Liver (tissue), 9 donors: ENCODE data around the gene NPIPB4. TPM values are rescaled to one million over a fixed set of nuclear protein-coding genes. Genes with fewer than 3 reads are reported as not detected.
"Not testable (repeated sequence)": the region's sequence is repeated elsewhere in the genome, so short reads cannot be mapped to it uniquely, and the experiment has no call there.

Experiments
- DNase-seq: peaks from one replicate; pipeline ENCODE4 v3.0.0-alpha.2; 2017; ENCODE audit warnings: low spot score
- H3K27ac ChIP-seq, 2 donors: one replicate each; pipeline ENCODE4 v1.7.0; 2013; ENCODE audit warnings: inconsistent platforms in 2 of 2, low read length in 2 of 2, control low read depth in 1 of 2, low read depth in 1 of 2, mild to moderate bottlenecking in 1 of 2
- H3K27me3 ChIP-seq, 4 donors: one replicate each; pipeline versions ENCODE4 v1.6.1 to v1.7.0; 2013; ENCODE audit warnings: low read length in 3 of 4, inconsistent platforms in 1 of 4, mild to moderate bottlenecking in 1 of 4, moderate library complexity in 1 of 4; ENCODE audit not compliant: control insufficient read depth in 4 of 4, insufficient read depth in 4 of 4
- H3K36me3 ChIP-seq, 4 donors: one replicate each; pipeline versions ENCODE4 v1.6.1 to v1.7.0; 2013; ENCODE audit warnings: low read length in 3 of 4, mild to moderate bottlenecking in 3 of 4, low read depth in 1 of 4, moderate library complexity in 1 of 4; ENCODE audit not compliant: control insufficient read depth in 4 of 4, insufficient read depth in 3 of 4
- H3K4me1 ChIP-seq, 4 donors: one replicate each; pipeline versions ENCODE4 v1.6.1 to v1.7.0; 2013; ENCODE audit warnings: low read length in 3 of 4, mild to moderate bottlenecking in 3 of 4, moderate library complexity in 1 of 4; ENCODE audit not compliant: control insufficient read depth in 4 of 4, insufficient read depth in 4 of 4
- H3K4me3 ChIP-seq, 3 donors: one replicate each; pipeline versions ENCODE4 v1.6.1 to v1.7.0; 2013; ENCODE audit warnings: low read length in 3 of 3, control low read depth in 1 of 3, low read depth in 1 of 3, mild to moderate bottlenecking in 1 of 3
- H3K9ac ChIP-seq, 2 donors: one replicate each; pipeline ENCODE4 v1.7.0; 2013; ENCODE audit warnings: low read length in 2 of 2, mild to moderate bottlenecking in 2 of 2, moderate library complexity in 2 of 2, control low read depth in 1 of 2, low read depth in 1 of 2
- H3K9me3 ChIP-seq, 4 donors: one replicate each; pipeline versions ENCODE4 v1.6.1 to v1.7.0; 2013; ENCODE audit warnings: low read length in 3 of 4; ENCODE audit not compliant: control insufficient read depth in 4 of 4
- WGBS: extraction: QIAGEN DNeasy Blood & Tissue Kit; methylation state at CpG from one replicate; pipeline ENCODE4 v1.1.7; 2013; 5-methylcytosine and 5-hydroxymethylcytosine counted together
- polyA plus RNA-seq, 2 donors: library from polyadenylated mRNA; stranded (reverse) in 1 of 2; unstranded in 1 of 2; fragments of 200-250 nt in 1 of 2; fragments of >200 nt in 1 of 2; fragmentation: Nextera tagmentation in 1 of 2; extraction: Ambion mirVana in 1 of 2; gene quantifications; one replicate each; pipeline versions ENCODE4 v1.2.1 to v1.2.3, GENCODE V29; 2013 to 2015
- total RNA-seq, 2 donors: library from RNA; depleted of rRNA; stranded (reverse); fragments of >200 nt; gene quantifications; one replicate each; pipeline ENCODE4 v1.2.3, GENCODE V29; 2014
- donor health status: healthy.
- donor health status: healthy.
- donor health status: healthy.
- donor health status: healthy.
- donor health status: healthy.

NPIPB4 gene
- 10 to 100 TPM; 44.0 to 49.4 TPM for total RNA-seq
- 10 to 100 TPM in 1 of 2 donors, 1 to 10 TPM in 1; 2.6 to 23.8 TPM for polyA plus RNA-seq

DNA sequence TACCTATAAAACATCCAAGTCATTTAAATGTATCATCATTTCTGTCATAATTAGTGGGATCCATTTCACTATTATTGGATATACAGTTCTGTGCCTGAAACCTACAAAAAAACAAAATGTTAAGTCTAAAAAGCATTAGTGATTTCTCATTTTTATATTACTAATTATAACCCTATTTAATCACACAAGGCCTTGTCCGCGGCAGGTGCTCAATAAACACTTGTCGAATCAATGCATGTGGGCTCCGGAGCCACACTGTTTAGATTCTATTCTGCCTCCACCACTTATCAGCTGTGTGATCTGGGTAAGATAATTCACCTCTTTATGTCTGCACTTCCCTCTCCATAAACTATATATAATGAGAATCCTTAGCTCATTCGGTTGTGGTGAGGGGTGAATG is at the start of gene NPIPB4:
NPIPB4 (minus strand) TSS at position 101 of the 400 bp plus-strand sequence. CDS start 378 bp downstream, outside the sequence.
- H3K4me1 ChIP-seq, H3K4me3 ChIP-seq, H3K9me3 ChIP-seq, H3K27ac ChIP-seq, DNase-seq, H3K36me3 ChIP-seq, H3K9ac ChIP-seq, H3K27me3 ChIP-seq: not testable (repeated sequence)
- no CpG with 5 or more reads among the region's 5 CpGs for WGBS

DNA sequence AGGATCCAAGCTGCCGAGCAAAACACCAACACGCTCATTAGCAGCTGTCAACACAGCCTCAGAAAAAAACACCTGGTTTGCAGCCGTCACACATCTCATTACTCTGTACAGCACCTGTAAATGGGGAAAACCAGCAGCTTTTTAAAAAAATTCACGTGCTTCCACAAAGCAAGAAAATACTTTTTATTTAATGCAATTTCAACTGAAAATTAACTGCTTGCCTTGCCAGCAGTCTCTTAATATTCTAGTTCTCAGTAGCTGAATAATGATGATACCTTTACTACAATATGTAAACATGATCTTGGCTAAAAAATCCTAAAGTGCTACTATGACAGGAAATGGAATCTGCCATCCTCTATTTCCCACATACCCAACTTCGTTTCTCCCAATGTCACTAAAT is 41.4 kb upstream of the NPIPB4 start:
- WGBS: 92% methylated on average over 4 of the region's 5 CpGs

DNA sequence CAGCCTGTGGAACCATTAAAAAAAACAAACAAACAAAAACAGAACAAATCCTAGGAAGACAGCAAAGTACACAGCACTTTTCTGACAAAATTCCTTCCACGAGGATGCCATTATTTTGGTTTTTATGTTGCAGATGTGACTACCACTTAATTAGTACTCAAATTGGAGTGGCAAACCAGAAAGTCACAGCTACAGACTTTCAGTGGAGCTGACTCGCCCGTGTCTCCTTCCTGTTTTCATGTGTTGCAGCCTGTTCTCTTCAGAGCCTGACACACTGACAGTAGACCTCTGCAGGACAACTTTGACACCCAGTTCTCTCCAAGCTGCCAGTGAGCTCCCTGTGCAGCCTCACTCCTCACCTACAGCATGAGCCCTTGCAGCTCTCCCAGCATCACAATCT is 24.4 kb upstream of the NPIPB4 start:
- WGBS: 28% methylated on average over 3 of the region's 3 CpGs
- DNase-seq: peak; percentile 16
- H3K4me1 ChIP-seq, H3K9ac ChIP-seq, H3K36me3 ChIP-seq, H3K9me3 ChIP-seq, H3K27me3 ChIP-seq, H3K4me3 ChIP-seq, H3K27ac ChIP-seq: not testable (repeated sequence)

More for the DNA sequence above, 41.4 kb upstream of the NPIPB4 start:
- H3K4me1 ChIP-seq, DNase-seq, H3K27ac ChIP-seq, H3K9ac ChIP-seq, H3K27me3 ChIP-seq, H3K4me3 ChIP-seq, H3K9me3 ChIP-seq, H3K36me3 ChIP-seq: not testable (repeated sequence)

DNA sequence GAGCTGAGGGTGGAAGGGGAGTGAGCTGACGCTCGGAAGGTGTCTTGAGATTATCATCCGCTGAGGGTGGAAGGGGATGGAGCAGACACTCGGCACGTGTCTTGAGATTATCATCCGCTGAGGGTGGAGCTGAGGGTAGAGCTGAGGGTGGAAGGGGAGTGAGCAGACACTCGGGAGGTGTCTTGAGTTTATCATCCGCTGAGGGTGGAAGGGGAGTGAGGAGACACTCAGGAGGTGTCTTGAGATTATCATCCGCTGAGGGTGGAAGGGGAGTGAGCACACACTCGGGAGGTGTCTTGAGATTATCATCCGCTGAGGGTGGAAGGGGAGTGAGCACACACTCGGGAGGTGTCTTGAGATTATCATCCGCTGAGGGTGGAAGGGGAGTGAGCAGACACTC is 20.4 kb downstream of the NPIPB4 start:
- not testable (repeated sequence) for H3K4me3 ChIP-seq, H3K27me3 ChIP-seq, DNase-seq, H3K9ac ChIP-seq, H3K36me3 ChIP-seq, H3K4me1 ChIP-seq, H3K9me3 ChIP-seq, H3K27ac ChIP-seq
- 69% methylated on average over 5 of the region's 13 CpGs for WGBS

DNA sequence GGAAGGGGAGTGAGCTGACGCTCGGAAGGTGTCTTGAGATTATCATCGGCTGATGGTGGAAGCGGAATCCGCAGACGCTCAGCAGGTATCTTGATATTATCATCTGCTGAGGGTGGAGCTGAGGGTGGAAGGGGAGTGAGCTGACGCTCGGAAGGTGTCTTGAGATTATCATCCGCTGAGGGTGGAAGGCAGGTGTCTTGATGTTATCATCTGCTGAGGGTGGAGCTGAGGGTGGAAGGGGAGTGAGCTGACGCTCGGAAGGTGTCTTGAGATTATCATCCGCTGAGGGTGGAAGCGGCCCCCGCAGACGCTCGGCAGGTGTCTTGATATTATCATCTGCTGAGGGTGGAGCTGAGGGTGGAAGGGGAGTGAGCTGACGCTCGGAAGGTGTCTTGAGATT is 21.2 kb downstream of the NPIPB4 start:
- WGBS: 71% methylated on average over 6 of the region's 18 CpGs
- H3K27me3 ChIP-seq, H3K27ac ChIP-seq, H3K9me3 ChIP-seq, DNase-seq, H3K9ac ChIP-seq, H3K4me3 ChIP-seq, H3K36me3 ChIP-seq, H3K4me1 ChIP-seq: not testable (repeated sequence)

DNA sequence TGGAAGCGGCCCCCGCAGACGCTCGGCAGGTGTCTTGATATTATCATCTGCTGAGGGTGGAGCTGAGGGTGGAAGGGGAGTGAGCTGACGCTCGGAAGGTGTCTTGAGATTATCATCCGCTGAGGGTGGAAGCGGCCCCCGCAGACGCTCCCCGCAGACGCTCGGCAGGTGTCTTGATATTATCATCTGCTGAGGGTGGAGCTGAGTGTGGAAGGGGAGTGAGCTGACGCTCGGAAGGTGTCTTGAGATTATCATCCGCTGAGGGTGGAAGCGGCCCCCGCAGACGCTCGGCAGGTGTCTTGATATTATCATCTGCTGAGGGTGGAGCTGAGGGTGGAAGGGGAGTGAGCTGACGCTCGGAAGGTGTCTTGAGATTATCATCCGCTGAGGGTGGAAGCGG is 21.8 kb downstream of the NPIPB4 start:
- not testable (repeated sequence) for H3K9ac ChIP-seq, H3K4me1 ChIP-seq, H3K4me3 ChIP-seq, H3K36me3 ChIP-seq, H3K27me3 ChIP-seq, H3K27ac ChIP-seq, DNase-seq, H3K9me3 ChIP-seq
- WGBS: 63% methylated on average over 12 of the region's 24 CpGs

DNA sequence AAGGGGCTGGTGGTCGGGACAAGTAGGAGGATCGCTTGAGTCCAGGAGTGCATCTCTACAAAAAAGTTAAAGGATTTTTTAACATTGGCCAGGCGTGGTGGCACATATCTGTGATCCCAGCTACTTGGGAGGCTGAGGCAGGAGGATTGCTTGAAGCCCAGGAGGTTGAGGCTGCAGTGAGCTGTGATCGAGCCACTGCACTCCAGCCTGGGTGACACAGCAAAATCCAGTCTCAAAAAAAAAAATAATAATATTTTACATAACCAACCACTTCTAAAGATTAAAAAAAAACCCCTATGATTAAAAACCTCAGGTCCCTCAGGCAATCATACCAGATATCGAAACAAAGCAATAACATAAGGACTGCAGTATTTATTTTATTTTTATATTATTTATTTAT is 23.3 kb downstream of the NPIPB4 start:
- not testable (repeated sequence) for H3K4me1 ChIP-seq, DNase-seq, H3K36me3 ChIP-seq, H3K27ac ChIP-seq, H3K4me3 ChIP-seq, H3K9ac ChIP-seq, H3K9me3 ChIP-seq, H3K27me3 ChIP-seq
- 89% methylated on average over 3 of the region's 5 CpGs for WGBS

DNA sequence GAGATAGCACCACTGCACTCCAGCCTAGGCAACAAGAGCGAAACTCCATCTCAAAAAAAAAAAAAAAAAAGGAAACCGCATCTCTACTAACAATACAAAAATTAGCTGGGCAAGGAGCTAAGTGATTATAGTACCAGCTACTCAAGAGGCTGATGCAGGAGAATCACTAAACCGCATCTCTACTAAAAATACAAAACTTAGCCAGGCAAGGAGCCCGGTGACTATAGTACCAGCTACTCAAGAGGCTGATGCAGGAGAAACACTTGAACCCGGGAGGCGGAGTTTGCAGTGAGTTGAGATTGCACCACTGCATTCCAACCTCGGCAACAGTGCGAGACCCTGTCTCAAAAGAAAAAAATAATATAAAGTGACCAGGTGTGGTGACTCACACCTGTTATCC is 27.6 kb downstream of the NPIPB4 start:
- not testable (repeated sequence) for H3K27ac ChIP-seq, H3K9ac ChIP-seq, H3K36me3 ChIP-seq, H3K4me1 ChIP-seq, H3K27me3 ChIP-seq, H3K4me3 ChIP-seq, H3K9me3 ChIP-seq, DNase-seq
- WGBS: 88% methylated on average over 7 of the region's 8 CpGs

DNA sequence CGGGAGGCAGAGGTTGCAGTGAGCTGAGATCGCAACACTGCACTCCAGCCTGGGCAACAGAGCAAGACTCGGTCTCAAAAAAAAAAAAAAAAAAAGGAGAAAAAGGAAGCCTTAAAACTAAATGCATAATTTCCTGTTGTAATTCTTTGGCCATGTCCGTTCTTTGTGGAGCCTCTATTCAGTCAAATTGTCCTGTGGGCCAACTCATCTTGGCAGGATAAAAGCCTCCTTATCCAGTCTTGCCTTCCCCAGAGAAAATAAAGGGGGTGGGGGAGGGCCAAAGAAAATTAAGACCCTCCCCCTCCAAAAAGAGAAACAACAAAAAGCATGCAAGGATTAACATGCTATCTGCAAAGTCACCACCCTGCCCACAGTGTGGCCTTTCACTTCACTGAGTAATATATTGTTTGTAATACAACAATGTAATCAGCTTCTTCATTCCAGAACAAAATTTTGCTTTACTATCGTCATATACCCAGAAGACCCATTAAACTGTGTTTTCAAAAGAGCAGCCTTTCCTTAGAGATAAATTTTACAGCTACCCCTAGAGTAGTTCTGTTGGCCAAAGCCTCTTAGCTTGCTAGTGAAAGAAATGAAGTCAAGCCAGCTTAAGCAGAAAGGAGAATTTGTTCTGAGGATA is 31.4 kb downstream of the NPIPB4 start:
- not testable (repeated sequence) for H3K9ac ChIP-seq, DNase-seq, H3K4me3 ChIP-seq, H3K4me1 ChIP-seq, H3K27me3 ChIP-seq, H3K9me3 ChIP-seq, H3K36me3 ChIP-seq, H3K27ac ChIP-seq
- WGBS: 76% methylated on average over 5 of the region's 5 CpGs
